Smooth muscle cell (in vitro differentiated cells): ENCODE results near the gene MUC12. TPM values are rescaled to one million over a fixed set of nuclear protein-coding genes. Genes with fewer than 3 reads are reported as not detected.

ENCODE experiments used
- DNase-seq: peaks from one replicate; lab custom pipeline; 2025; ENCODE audit not compliant: unreplicated experiment; lab: John Stamatoyannopoulos, UW
- H2AFZ ChIP-seq: fragments of 200-600 bp; sonication (generic); 2 replicates; pipeline ENCODE4 v1.6.0; 2016; ENCODE audit warnings: antibody characterized with exemption, low read depth, mild to moderate bottlenecking
- H3F3A ChIP-seq: fragments of 200-600 bp; sonication (generic); 2 replicates; pipeline ENCODE4 v1.6.0; 2017; ENCODE audit warnings: antibody characterized with exemption, low read depth
- H3K27ac ChIP-seq: fragments of 200-600 bp; sonication (generic); 2 replicates; pipeline ENCODE4 v1.5.1; 2016; ENCODE audit warnings: low read depth, mild to moderate bottlenecking
- H3K27me3 ChIP-seq: fragments of 200-600 bp; sonication (generic); 2 replicates; pipeline ENCODE4 v1.6.1; 2016; ENCODE audit warnings: low read depth, mild to moderate bottlenecking
- H3K36me3 ChIP-seq: fragments of 200-600 bp; sonication (generic); 2 replicates; pipeline ENCODE4 v1.5.1; 2016; ENCODE audit warnings: low read depth
- H3K4me1 ChIP-seq: fragments of 200-600 bp; sonication (generic); 2 replicates; pipeline ENCODE4 v1.5.1; 2016; ENCODE audit warnings: low read depth
- H3K4me2 ChIP-seq: fragments of 200-600 bp; sonication (generic); 2 replicates; pipeline ENCODE4 v1.6.0; 2016; ENCODE audit warnings: mild to moderate bottlenecking
- H3K4me3 ChIP-seq: fragments of 200-600 bp; sonication (generic); 2 replicates; pipeline ENCODE4 v1.5.1; 2016; ENCODE audit warnings: mild to moderate bottlenecking
- H3K79me2 ChIP-seq: fragments of 200-600 bp; sonication (generic); 2 replicates; pipeline ENCODE4 v1.6.0; 2016; ENCODE audit warnings: low read depth, mild to moderate bottlenecking
- H3K9ac ChIP-seq: fragments of 200-600 bp; sonication (generic); 2 replicates; pipeline ENCODE4 v1.6.0; 2016; ENCODE audit warnings: low read depth
- H3K9me3 ChIP-seq: fragments of 200-600 bp; sonication (generic); replicated peaks from 2 replicates; pipeline ENCODE4 v1.5.1; 2016; ENCODE audit warnings: low read depth
- H4K20me1 ChIP-seq: fragments of 200-600 bp; sonication (generic); 2 replicates; pipeline ENCODE4 v1.6.0; 2016; ENCODE audit warnings: low read depth
- WGBS: methylation state at CpG from one replicate; pipeline ENCODE4 v1.1.7; 2016; ENCODE audit warnings: low lambda C conversion rate; 5-methylcytosine and 5-hydroxymethylcytosine counted together
- polyA plus RNA-seq: library from polyadenylated mRNA; unstranded; fragments of >200 nt; fragmentation: Nextera tagmentation; extraction: Ambion mirVana; gene quantifications from 2 replicates; pipeline ENCODE4 v1.2.1, GENCODE V29; 2016
- small RNA-seq: library from RNA; depleted of rRNA; stranded (forward); fragments of <200 nt; gene quantifications from one replicate; pipeline ENCODE3, GENCODE V24; 2014
- total RNA-seq: library from RNA; depleted of rRNA; stranded (reverse); fragments of >200 nt; gene quantifications from 2 replicates; pipeline ENCODE4 v1.2.3, GENCODE V29; 2014
- TF ChIP-seq, protein P1 (sequence below): fragments of 200-600 bp; sonication (generic); IDR thresholded peaks from 2 replicates; pipeline ENCODE4 v1.5.1; 2017; ENCODE audit warnings: borderline replicate concordance, mild to moderate bottlenecking, antibody characterized with exemption; ENCODE audit not compliant: insufficient read depth, poor library complexity, severe bottlenecking

Gene MUC12
- total and polyA plus RNA-seq, 2 experiments from 2014 or later, result 13.5 to 18.0 TPM

DNA sequence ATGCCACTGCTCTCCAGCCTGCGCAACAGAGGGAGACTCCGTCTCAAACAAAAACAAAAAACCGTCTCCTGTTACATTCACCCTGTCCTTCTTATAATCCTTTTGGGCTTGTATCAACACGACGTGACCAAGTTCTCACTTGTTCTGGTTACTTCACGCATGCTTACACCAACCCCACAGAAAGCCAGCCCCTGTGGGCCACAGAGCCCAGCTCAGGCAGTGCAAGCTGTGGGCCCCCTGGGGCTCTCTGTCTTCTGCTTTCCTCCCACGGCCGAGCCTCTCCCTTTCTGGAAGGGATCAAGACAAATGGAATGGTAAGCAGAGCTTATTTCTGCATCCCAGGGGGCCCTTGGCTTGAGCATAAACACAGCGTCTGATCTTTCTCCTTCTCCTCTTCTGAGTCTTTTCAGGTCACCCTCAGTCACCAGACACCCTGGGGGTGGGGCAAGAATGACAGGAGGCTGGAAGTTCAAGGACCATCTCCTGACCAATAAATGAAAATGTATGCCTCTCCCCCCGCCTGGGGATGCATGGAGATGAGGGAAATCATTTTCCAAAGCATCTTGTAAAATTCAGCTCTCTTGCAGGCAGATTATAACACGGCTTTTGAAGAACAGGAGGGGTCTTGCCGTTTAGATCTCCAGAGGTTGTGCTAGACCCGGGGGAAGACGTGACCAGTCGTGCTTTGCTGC, 96.9 kb downstream of the MUC12 start:
- no peak for DNase-seq
- Histone ChIP-seq H3K27ac (no peak overlapping the region), H3K4me2 (peak overlapping the region; percentile 36), H2AFZ (no peak overlapping the region), H3K27me3 (no peaks in the 10 kb centered on the region), H3K9me3 (no peaks in the 10 kb centered on the region), H4K20me1 (no peaks in the 10 kb centered on the region), H3K4me1 (no peaks in the 10 kb centered on the region), H3K79me2 (no peaks in the 10 kb centered on the region), H3K9ac (no peak overlapping the region), H3F3A (no peaks in the 10 kb centered on the region), H3K36me3 (no peaks in the 10 kb centered on the region), H3K4me3 (no peak overlapping the region)
- WGBS, result 35% methylated on average over 15 of the region's 15 CpGs
- TF ChIP-seq, protein P1, sequence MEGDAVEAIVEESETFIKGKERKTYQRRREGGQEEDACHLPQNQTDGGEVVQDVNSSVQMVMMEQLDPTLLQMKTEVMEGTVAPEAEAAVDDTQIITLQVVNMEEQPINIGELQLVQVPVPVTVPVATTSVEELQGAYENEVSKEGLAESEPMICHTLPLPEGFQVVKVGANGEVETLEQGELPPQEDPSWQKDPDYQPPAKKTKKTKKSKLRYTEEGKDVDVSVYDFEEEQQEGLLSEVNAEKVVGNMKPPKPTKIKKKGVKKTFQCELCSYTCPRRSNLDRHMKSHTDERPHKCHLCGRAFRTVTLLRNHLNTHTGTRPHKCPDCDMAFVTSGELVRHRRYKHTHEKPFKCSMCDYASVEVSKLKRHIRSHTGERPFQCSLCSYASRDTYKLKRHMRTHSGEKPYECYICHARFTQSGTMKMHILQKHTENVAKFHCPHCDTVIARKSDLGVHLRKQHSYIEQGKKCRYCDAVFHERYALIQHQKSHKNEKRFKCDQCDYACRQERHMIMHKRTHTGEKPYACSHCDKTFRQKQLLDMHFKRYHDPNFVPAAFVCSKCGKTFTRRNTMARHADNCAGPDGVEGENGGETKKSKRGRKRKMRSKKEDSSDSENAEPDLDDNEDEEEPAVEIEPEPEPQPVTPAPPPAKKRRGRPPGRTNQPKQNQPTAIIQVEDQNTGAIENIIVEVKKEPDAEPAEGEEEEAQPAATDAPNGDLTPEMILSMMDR, result no peak

DNA sequence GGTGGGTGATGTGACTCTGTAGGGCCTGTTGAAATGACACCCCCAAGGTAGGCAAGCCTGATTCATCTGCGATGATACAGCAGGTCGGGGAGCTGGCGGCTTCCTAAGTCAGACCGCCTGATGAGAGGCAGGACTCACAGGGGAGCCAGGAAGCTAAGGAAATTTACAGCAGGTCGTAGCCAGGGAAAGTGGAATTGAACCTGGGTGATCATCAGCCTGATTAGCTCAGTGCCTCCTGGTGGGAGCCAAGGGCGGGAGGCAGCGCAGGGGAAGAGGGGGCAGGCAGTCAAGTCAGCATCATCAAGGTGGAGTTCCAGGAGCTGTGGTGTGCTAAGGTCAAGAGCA, 97.4 kb downstream of the MUC12 start:
- TF ChIP-seq, protein P1, result no peak
- Histone ChIP-seq H3K27me3 (no peaks in the 10 kb centered on the region), H3K4me1 (no peaks in the 10 kb centered on the region), H3K79me2 (no peaks in the 10 kb centered on the region), H4K20me1 (no peaks in the 10 kb centered on the region), H3K27ac (no peak overlapping the region), H3K36me3 (no peaks in the 10 kb centered on the region), H2AFZ (no peak overlapping the region), H3K9ac (no peak overlapping the region), H3K9me3 (no peaks in the 10 kb centered on the region), H3K4me3 (no peak overlapping the region), H3F3A (no peaks in the 10 kb centered on the region), H3K4me2 (no peak overlapping the region)
- no peak for DNase-seq
- 61% methylated on average over 7 of the region's 7 CpGs for WGBS

DNA sequence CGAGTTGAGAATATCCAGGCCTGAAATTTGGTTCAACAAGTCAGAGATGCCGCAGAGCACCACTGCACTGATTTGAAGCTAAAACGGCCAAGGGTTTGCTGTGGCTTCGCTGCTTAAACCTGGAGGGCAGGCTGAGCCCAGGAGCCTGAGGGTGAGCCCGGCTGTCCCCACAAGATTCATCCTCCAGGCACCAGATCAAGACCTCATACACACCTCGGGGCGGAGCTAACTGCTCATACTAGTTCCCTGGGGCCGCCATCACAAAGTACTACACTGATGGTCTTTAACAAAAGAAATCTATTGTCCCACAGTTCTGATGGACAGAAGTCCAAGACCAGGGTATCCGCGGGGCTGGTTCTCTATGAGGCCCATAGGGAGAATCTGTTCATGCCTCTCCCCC, 99.0 kb downstream of the MUC12 start:
- WGBS, result 92% methylated on average over 10 of the region's 10 CpGs
- Histone ChIP-seq H3K4me2 (no peak overlapping the region), H3K27me3 (no peaks in the 10 kb centered on the region), H3K9ac (no peak overlapping the region), H3K79me2 (no peaks in the 10 kb centered on the region), H3K27ac (no peak overlapping the region), H3K36me3 (no peaks in the 10 kb centered on the region), H3K4me1 (no peaks in the 10 kb centered on the region), H3K9me3 (no peaks in the 10 kb centered on the region), H2AFZ (no peak overlapping the region), H3K4me3 (no peak overlapping the region), H3F3A (no peaks in the 10 kb centered on the region), H4K20me1 (no peaks in the 10 kb centered on the region)
- DNase-seq, result no peak
- TF ChIP-seq, protein P1, result no peak

Small RNA genes within 50 kb of the gene (small RNA-seq; reads per million reads assigned to genes)
- gene RPS29P15, result not detected

Other genes with a start within 250 kb of the MUC12 start
- gene EPO, start 249.1 kb upstream of the MUC12 start, total RNA-seq, result not detected in 2 replicates
- gene EPO, start 249.1 kb upstream of the MUC12 start, polyA plus RNA-seq, result not detected in 2 replicates
- not detected in 2 replicates for gene ZAN, start 236.0 kb upstream of the MUC12 start, total RNA-seq
- gene ZAN, start 236.0 kb upstream of the MUC12 start, polyA plus RNA-seq, result not detected in 2 replicates
- gene EPHB4, start 142.0 kb upstream of the MUC12 start, total RNA-seq, result 45.4 and 49.4 TPM in 2 replicates
- gene EPHB4, start 142.0 kb upstream of the MUC12 start, polyA plus RNA-seq, result 50.5 and 56.3 TPM in 2 replicates
- 8.9 and 16.8 TPM in 2 replicates for gene SLC12A9, start 116.9 kb upstream of the MUC12 start, total RNA-seq
- 12.1 and 17.8 TPM in 2 replicates for gene SLC12A9, start 116.9 kb upstream of the MUC12 start, polyA plus RNA-seq
- 41.9 and 46.8 TPM in 2 replicates for gene TRIP6, start 102.2 kb upstream of the MUC12 start, total RNA-seq
- gene TRIP6, start 102.2 kb upstream of the MUC12 start, polyA plus RNA-seq, result 65.6 and 87.0 TPM in 2 replicates
- gene SRRT, start 94.5 kb upstream of the MUC12 start, total RNA-seq, result 17.8 and 32.1 TPM in 2 replicates
- gene SRRT, start 94.5 kb upstream of the MUC12 start, polyA plus RNA-seq, result 63.6 and 87.5 TPM in 2 replicates
- 0.31 and 1.2 TPM in 2 replicates for gene UFSP1, start 79.8 kb upstream of the MUC12 start, total RNA-seq
- 2.6 and 2.9 TPM in 2 replicates for gene UFSP1, start 79.8 kb upstream of the MUC12 start, polyA plus RNA-seq
- 2.6 and 3.2 TPM in 2 replicates for gene ACHE, start 73.7 kb upstream of the MUC12 start, total RNA-seq
- 2.8 and 3.5 TPM in 2 replicates for gene ACHE, start 73.7 kb upstream of the MUC12 start, polyA plus RNA-seq
- gene MUC3A, start 20.0 kb upstream of the MUC12 start, total RNA-seq, result not detected in 2 replicates
- gene MUC3A, start 20.0 kb upstream of the MUC12 start, polyA plus RNA-seq, result not detected in 2 replicates
- gene MUC17, start 50.5 kb downstream of the MUC12 start, total RNA-seq, result 0.13 TPM in 1 of 2 replicates, not detected in the other
- gene MUC17, start 50.5 kb downstream of the MUC12 start, polyA plus RNA-seq, result 0.06 TPM in 1 of 2 replicates, not detected in the other
- 2.5 and 5.4 TPM in 2 replicates for gene TRIM56, start 115.9 kb downstream of the MUC12 start, total RNA-seq
- gene TRIM56, start 115.9 kb downstream of the MUC12 start, polyA plus RNA-seq, result 11.0 and 11.2 TPM in 2 replicates
- 387 and 435 TPM in 2 replicates for gene SERPINE1, start 157.5 kb downstream of the MUC12 start, total RNA-seq
- gene SERPINE1, start 157.5 kb downstream of the MUC12 start, polyA plus RNA-seq, result 460 and 495 TPM in 2 replicates
- 104 and 105 TPM in 2 replicates for gene AP1S1, start 184.9 kb downstream of the MUC12 start, total RNA-seq
- 44.0 and 51.2 TPM in 2 replicates for gene AP1S1, start 184.9 kb downstream of the MUC12 start, polyA plus RNA-seq
- gene VGF, start 196.0 kb downstream of the MUC12 start, total RNA-seq, result 0.85 TPM in 1 of 2 replicates, not detected in the other
- 0.20 and 0.25 TPM in 2 replicates for gene VGF, start 196.0 kb downstream of the MUC12 start, polyA plus RNA-seq
- not detected in 2 replicates for gene NAT16, start 210.7 kb downstream of the MUC12 start, total RNA-seq
- gene NAT16, start 210.7 kb downstream of the MUC12 start, polyA plus RNA-seq, result not detected in 2 replicates
- not detected in 2 replicates for gene MOGAT3, start 231.5 kb downstream of the MUC12 start, total RNA-seq
- 0.38 TPM in 1 of 2 replicates, not detected in the other for gene MOGAT3, start 231.5 kb downstream of the MUC12 start, polyA plus RNA-seq
- gene PLOD3, start 248.0 kb downstream of the MUC12 start, total RNA-seq, result 58.4 and 63.5 TPM in 2 replicates
- gene PLOD3, start 248.0 kb downstream of the MUC12 start, polyA plus RNA-seq, result 150 and 168 TPM in 2 replicates
- gene ZNHIT1, start 248.6 kb downstream of the MUC12 start, total RNA-seq, result 100 and 102 TPM in 2 replicates
- gene ZNHIT1, start 248.6 kb downstream of the MUC12 start, polyA plus RNA-seq, result 116 and 123 TPM in 2 replicates